Measurements from ENCODE around the gene CCDC136.
A peak's percentile ranks its signal among the peaks of the same experiment; 100 is the strongest.

CCDC136 gene

DNA sequence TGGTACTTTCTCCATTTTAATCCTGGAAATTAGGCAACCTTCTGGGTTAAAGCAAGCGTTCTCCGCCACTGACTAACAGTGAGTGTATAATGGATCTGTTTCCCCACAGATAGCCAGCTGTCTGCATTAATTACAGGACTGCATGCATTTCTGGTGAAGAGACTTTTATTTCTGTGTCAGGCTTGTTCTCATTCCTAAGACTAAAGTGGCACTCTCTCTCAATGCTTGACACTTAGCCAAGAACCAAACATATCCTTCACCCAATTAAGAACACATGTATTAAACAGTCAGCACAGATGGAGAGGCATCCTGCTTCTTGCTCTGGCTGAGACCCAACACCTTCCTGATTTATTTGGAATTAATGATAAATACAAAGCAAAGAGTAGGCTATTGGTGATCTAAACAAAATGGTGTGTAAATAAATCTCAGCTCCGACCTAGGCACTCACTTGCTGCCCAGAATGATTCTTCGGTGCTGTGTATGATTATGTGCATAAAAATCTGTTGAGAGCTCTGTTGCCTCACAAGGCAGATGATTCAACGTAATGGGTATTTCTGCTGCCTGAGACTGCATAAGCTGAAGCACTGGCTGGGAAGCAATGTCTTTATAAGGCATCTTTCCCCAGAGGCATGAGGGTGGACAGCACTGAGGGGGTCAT is 35.8 kb upstream of the CCDC136 start:
- peak; percentile 38; the same call in 1 of the 3 replicates for ATAC-seq (ENCODE audit: low read depth)
- no peak for DNase-seq (ENCODE audit: low spot score)
- H3K36me3 ChIP-seq (ENCODE audit: low read depth) = peaks cover 100% of the 10 kb centered on the region

DNA sequence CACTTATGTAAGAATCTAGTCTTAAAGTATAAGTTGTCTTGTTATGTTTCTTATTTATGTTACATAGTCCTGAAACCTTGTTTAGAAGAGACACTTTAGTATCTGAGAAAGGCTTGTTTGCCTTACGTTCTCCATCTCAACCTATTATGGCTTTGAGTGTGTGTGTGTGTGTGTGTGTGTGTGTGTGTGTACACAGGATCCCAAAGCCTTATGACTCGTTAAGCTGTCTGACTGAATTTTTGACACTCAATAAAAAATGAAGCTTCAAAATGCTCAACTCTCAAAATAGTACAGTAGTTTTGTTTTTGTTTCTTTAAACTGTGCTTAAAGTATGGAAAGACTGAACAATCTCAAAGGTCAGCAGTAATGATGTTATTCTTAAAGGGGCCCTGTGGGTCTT is 34.6 kb upstream of the CCDC136 start:
- H3K4me3 ChIP-seq (ENCODE audit: severe bottlenecking) = no peak overlapping the region
- DNase-seq (ENCODE audit: low spot score) (no peak), ATAC-seq (ENCODE audit: low read depth) (no peak)
- no peaks in the 10 kb centered on the region for H3K27me3 ChIP-seq (ENCODE audit: insufficient read depth, poor library complexity, severe bottlenecking)
- H3K9me3 ChIP-seq (ENCODE audit: severe bottlenecking) = peaks cover 2% of the 10 kb centered on the region
- TF ChIP-seq, protein P1, sequence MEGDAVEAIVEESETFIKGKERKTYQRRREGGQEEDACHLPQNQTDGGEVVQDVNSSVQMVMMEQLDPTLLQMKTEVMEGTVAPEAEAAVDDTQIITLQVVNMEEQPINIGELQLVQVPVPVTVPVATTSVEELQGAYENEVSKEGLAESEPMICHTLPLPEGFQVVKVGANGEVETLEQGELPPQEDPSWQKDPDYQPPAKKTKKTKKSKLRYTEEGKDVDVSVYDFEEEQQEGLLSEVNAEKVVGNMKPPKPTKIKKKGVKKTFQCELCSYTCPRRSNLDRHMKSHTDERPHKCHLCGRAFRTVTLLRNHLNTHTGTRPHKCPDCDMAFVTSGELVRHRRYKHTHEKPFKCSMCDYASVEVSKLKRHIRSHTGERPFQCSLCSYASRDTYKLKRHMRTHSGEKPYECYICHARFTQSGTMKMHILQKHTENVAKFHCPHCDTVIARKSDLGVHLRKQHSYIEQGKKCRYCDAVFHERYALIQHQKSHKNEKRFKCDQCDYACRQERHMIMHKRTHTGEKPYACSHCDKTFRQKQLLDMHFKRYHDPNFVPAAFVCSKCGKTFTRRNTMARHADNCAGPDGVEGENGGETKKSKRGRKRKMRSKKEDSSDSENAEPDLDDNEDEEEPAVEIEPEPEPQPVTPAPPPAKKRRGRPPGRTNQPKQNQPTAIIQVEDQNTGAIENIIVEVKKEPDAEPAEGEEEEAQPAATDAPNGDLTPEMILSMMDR (IDR thresholded peaks at IDR 0.05; ENCODE audit: poor library complexity, severe bottlenecking) = no peak
- H3K4me1 ChIP-seq (ENCODE audit: insufficient read depth, poor library complexity, severe bottlenecking) = no peaks in the 10 kb centered on the region
- H3K27ac ChIP-seq (ENCODE audit: poor library complexity, severe bottlenecking) = no peak overlapping the region
- H3K36me3 ChIP-seq (ENCODE audit: low read depth) = peaks cover 100% of the 10 kb centered on the region

More for the DNA sequence above, 35.8 kb upstream of the CCDC136 start:
- TF ChIP-seq, protein P1 (IDR thresholded peaks at IDR 0.05; ENCODE audit: poor library complexity, severe bottlenecking) = no peak
- no peaks in the 10 kb centered on the region for H3K4me1 ChIP-seq (ENCODE audit: insufficient read depth, poor library complexity, severe bottlenecking)
- no peak overlapping the region for H3K4me3 ChIP-seq (ENCODE audit: severe bottlenecking)
- H3K9me3 ChIP-seq (ENCODE audit: severe bottlenecking) = peaks cover 2% of the 10 kb centered on the region
- no peaks in the 10 kb centered on the region for H3K27me3 ChIP-seq (ENCODE audit: insufficient read depth, poor library complexity, severe bottlenecking)
- H3K27ac ChIP-seq (ENCODE audit: poor library complexity, severe bottlenecking) = no peak overlapping the region

DNA sequence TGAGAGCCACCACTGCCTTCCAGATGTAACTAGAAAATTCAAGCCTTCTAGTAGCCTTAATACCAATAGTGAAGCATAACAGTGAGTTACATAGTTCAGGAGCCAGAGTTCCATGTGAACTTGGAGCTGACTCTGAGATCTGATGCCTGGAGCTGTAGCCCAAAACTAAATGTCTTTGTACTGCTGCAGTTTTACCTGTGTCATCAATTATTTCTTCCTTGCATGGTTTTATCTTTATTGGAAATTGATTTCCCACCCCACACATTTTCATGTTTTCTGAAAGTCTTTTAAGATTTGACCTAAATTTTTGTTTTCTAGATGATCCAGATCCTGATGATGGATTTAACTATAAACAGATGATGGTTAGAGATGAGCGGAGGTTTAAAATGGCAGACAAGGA is 33.2 kb upstream of the CCDC136 start:
- no peaks in the 10 kb centered on the region for H3K4me1 ChIP-seq (ENCODE audit: insufficient read depth, poor library complexity, severe bottlenecking)
- ATAC-seq (ENCODE audit: low read depth) = no peak
- H3K27me3 ChIP-seq (ENCODE audit: insufficient read depth, poor library complexity, severe bottlenecking) = no peaks in the 10 kb centered on the region
- no peak for DNase-seq (ENCODE audit: low spot score)
- TF ChIP-seq, protein P1 (IDR thresholded peaks at IDR 0.05; ENCODE audit: poor library complexity, severe bottlenecking) = no peak
- peaks cover 1% of the 10 kb centered on the region for H3K9me3 ChIP-seq (ENCODE audit: severe bottlenecking)
- no peak overlapping the region for H3K4me3 ChIP-seq (ENCODE audit: severe bottlenecking)
- no peak overlapping the region for H3K27ac ChIP-seq (ENCODE audit: poor library complexity, severe bottlenecking)
- peaks cover 100% of the 10 kb centered on the region for H3K36me3 ChIP-seq (ENCODE audit: low read depth)

DNA sequence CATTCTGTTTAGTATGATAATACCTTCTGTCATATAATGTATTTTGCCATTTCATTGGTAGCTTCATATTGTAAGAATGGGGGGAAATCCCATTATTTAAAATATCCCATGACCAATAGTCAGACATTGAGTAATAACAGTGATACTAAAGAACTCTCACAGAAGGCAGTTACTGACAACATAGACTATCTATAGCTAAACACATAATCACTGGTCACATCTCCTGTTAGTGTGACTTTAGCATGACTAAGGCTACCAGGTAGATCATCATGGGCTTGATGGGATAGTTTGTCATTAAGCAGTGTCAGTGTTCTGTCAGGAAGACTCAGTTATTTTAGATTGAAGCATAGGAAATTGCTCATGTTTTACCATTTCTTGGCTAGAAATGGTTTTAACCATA is 32.5 kb upstream of the CCDC136 start:
- Histone ChIP-seq H3K27me3 (ENCODE audit: insufficient read depth, poor library complexity, severe bottlenecking) (no peaks in the 10 kb centered on the region), H3K4me3 (ENCODE audit: severe bottlenecking) (no peak overlapping the region), H3K36me3 (ENCODE audit: low read depth) (peaks cover 100% of the 10 kb centered on the region), H3K9me3 (ENCODE audit: severe bottlenecking) (no peaks in the 10 kb centered on the region), H3K4me1 (ENCODE audit: insufficient read depth, poor library complexity, severe bottlenecking) (no peaks in the 10 kb centered on the region), H3K27ac (ENCODE audit: poor library complexity, severe bottlenecking) (no peak overlapping the region)
- no peak for DNase-seq (ENCODE audit: low spot score)
- ATAC-seq (ENCODE audit: low read depth) = no peak
- TF ChIP-seq, protein P1 (IDR thresholded peaks at IDR 0.05; ENCODE audit: poor library complexity, severe bottlenecking) = no peak

DNA sequence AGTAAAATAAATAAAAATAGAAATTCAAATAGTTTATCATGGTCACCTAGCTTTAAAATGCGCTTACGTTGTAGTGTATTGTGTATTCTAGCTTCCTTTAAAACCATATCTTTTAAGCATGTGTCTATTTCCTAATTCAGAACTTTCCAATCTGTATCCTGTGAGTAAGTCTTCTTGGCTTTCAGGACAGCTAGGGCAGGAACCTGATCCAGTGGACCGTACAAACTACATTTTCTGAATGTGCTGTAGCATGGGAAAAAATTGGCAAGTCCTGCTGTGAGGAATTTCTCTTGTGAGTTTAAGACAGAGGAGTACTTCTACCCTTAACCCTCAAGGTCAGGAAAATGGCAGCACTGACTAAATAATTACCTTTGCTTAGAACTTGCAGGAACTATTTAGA is 28.2 kb upstream of the CCDC136 start:
- H3K9me3 ChIP-seq (ENCODE audit: severe bottlenecking) = no peaks in the 10 kb centered on the region
- H3K27ac ChIP-seq (ENCODE audit: poor library complexity, severe bottlenecking) = no peak overlapping the region
- peaks cover 100% of the 10 kb centered on the region for H3K36me3 ChIP-seq (ENCODE audit: low read depth)
- no peak for ATAC-seq (ENCODE audit: low read depth)
- no peaks in the 10 kb centered on the region for H3K4me1 ChIP-seq (ENCODE audit: insufficient read depth, poor library complexity, severe bottlenecking)
- no peaks in the 10 kb centered on the region for H3K27me3 ChIP-seq (ENCODE audit: insufficient read depth, poor library complexity, severe bottlenecking)
- DNase-seq (ENCODE audit: low spot score) = no peak
- TF ChIP-seq, protein P1 (IDR thresholded peaks at IDR 0.05; ENCODE audit: poor library complexity, severe bottlenecking) = no peak
- no peak overlapping the region for H3K4me3 ChIP-seq (ENCODE audit: severe bottlenecking)
